Glutamatergic neuron (in vitro differentiated cells): Measurements from ENCODE around the gene MSI2. TPM values are rescaled to one million over a fixed set of nuclear protein-coding genes. Genes with fewer than 3 reads are reported as not detected.

Source experiments
- DNase-seq: peaks from one replicate; pipeline ENCODE4 v3.0.0; 2022
- H3K27ac Mint-ChIP-seq: one replicate; pipeline ENCODE4 v1.8.0; 2020; ENCODE audit warnings: mild to moderate bottlenecking, mixed read lengths, inconsistent platforms; ENCODE audit not compliant: unreplicated experiment
- H3K27me3 Mint-ChIP-seq: one replicate; pipeline ENCODE4 v1.8.0; 2020; ENCODE audit warnings: mild to moderate bottlenecking, moderate library complexity, mixed read lengths, inconsistent platforms; ENCODE audit not compliant: unreplicated experiment
- H3K36me3 Mint-ChIP-seq: one replicate; pipeline ENCODE4 v1.8.0; 2020; ENCODE audit warnings: mild to moderate bottlenecking, mixed read lengths, inconsistent platforms; ENCODE audit not compliant: unreplicated experiment
- H3K4me1 Mint-ChIP-seq: one replicate; pipeline ENCODE4 v1.8.0; 2020; ENCODE audit warnings: mild to moderate bottlenecking, low read depth, mixed read lengths, inconsistent platforms; ENCODE audit not compliant: unreplicated experiment
- H3K4me3 Mint-ChIP-seq: one replicate; pipeline ENCODE4 v1.8.0; 2020; ENCODE audit warnings: mild to moderate bottlenecking, mixed read lengths, inconsistent platforms; ENCODE audit not compliant: unreplicated experiment
- H3K9me3 Mint-ChIP-seq: one replicate; pipeline ENCODE4 v1.8.0; 2020; ENCODE audit warnings: mild to moderate bottlenecking, moderate library complexity, mixed read lengths, inconsistent platforms; ENCODE audit not compliant: unreplicated experiment
- total RNA-seq: library from RNA; stranded (reverse); fragmentation: NEBNext Ultra II Directional; extraction: Animal tissue kit (Norgen Biotek cat#: 25700); gene quantifications from one replicate; pipeline ENCODE4 v1.2.1, GENCODE V29; 2021; ENCODE audit not compliant: unreplicated experiment
- TF ChIP-seq, protein P1 (sequence below): fragments of 200-600 bp; sonication (generic); IDR thresholded peaks from one replicate; pipeline ENCODE4 v1.5.0; 2021; ENCODE audit not compliant: partially characterized antibody, unreplicated experiment

Gene MSI2
- total RNA-seq, 1 donor from 2014 or later: 141 TPM

DNA sequence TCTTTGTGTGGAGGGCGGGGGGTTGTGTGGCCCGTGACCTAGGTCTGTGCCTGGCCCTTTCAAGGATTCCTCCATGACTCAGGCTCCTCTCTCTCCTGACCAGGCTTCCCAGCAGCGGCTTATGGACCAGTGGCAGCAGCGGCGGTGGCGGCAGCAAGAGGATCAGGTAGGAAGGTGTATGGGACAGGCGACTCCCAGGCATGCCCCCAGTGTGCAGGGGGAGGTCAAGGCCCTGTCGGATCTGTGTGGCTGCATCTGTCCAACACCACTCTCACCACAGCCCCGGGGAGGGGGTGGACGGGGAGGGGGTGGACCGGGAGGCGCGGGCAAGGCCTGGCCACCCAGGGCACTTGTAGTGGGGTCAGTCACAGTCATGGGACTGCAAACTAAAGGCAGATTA lies 395.7 kb downstream of the MSI2 start:
- peaks cover 15% of the 10 kb centered on the region for H3K9me3 Mint-ChIP-seq
- no peak overlapping the region for H3K27ac Mint-ChIP-seq
- TF ChIP-seq, protein P1, sequence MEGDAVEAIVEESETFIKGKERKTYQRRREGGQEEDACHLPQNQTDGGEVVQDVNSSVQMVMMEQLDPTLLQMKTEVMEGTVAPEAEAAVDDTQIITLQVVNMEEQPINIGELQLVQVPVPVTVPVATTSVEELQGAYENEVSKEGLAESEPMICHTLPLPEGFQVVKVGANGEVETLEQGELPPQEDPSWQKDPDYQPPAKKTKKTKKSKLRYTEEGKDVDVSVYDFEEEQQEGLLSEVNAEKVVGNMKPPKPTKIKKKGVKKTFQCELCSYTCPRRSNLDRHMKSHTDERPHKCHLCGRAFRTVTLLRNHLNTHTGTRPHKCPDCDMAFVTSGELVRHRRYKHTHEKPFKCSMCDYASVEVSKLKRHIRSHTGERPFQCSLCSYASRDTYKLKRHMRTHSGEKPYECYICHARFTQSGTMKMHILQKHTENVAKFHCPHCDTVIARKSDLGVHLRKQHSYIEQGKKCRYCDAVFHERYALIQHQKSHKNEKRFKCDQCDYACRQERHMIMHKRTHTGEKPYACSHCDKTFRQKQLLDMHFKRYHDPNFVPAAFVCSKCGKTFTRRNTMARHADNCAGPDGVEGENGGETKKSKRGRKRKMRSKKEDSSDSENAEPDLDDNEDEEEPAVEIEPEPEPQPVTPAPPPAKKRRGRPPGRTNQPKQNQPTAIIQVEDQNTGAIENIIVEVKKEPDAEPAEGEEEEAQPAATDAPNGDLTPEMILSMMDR: no peak

DNA sequence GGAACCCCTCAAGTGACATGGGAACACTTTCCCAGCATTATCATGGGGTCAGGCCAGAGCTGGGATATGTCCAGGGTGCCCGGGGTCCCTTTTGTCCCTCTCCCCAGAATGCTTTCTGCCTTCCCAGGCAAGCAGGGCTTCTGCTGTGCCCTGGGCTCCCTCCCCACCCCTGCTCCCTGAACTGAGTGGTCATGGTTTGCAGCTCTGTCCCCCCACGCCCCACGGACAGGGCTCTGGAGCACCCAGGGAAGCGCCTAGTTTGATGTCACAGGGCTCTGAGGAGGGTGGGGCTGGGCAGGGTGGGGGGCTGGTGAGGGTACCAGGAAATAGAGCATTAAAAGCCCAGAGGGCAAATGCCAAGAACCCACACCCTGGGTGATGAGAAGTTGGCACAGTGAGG lies 396.5 kb downstream of the MSI2 start:
- TF ChIP-seq, protein P1: no peak
- Mint-ChIP-seq H3K4me1 (peaks cover 25% of the 10 kb centered on the region), H3K27me3 (peaks cover 10% of the 10 kb centered on the region), H3K27ac (no peak overlapping the region), H3K9me3 (peaks cover 15% of the 10 kb centered on the region), H3K4me3 (no peak overlapping the region), H3K36me3 (peaks cover 6% of the 10 kb centered on the region)
- DNase-seq: no peak

More for the DNA sequence above, 395.7 kb downstream of the MSI2 start:
- no peak for DNase-seq
- no peak overlapping the region for H3K4me3 Mint-ChIP-seq
- peaks cover 10% of the 10 kb centered on the region for H3K27me3 Mint-ChIP-seq
- peaks cover 6% of the 10 kb centered on the region for H3K36me3 Mint-ChIP-seq
- peaks cover 19% of the 10 kb centered on the region for H3K4me1 Mint-ChIP-seq

DNA sequence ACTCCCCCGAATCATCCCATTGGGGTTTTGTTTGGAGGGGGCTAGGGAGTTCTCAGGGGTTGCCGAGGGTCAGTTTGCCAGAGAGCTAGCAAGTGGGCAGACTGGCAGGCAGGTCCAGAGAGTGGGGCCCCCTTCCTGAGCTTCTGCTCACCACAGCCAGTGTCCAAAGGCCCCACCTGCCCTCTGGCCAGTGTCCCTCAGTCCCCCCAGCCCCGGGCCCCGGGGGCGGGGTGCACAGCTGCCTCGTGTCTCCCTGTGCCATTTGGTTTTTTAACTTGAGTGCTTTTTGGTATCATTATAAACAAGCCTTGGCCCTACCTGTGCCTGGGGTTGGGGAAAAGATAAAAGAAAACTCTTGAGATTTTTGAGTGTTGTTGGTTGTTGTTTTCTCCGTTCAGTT lies 397.0 kb downstream of the MSI2 start:
- peaks cover 6% of the 10 kb centered on the region for H3K36me3 Mint-ChIP-seq
- no peak overlapping the region for H3K4me3 Mint-ChIP-seq
- TF ChIP-seq, protein P1: no peak
- peaks cover 28% of the 10 kb centered on the region for H3K4me1 Mint-ChIP-seq
- DNase-seq: no peak
- H3K9me3 Mint-ChIP-seq: peaks cover 15% of the 10 kb centered on the region
- H3K27me3 Mint-ChIP-seq: peaks cover 10% of the 10 kb centered on the region
- no peak overlapping the region for H3K27ac Mint-ChIP-seq

DNA sequence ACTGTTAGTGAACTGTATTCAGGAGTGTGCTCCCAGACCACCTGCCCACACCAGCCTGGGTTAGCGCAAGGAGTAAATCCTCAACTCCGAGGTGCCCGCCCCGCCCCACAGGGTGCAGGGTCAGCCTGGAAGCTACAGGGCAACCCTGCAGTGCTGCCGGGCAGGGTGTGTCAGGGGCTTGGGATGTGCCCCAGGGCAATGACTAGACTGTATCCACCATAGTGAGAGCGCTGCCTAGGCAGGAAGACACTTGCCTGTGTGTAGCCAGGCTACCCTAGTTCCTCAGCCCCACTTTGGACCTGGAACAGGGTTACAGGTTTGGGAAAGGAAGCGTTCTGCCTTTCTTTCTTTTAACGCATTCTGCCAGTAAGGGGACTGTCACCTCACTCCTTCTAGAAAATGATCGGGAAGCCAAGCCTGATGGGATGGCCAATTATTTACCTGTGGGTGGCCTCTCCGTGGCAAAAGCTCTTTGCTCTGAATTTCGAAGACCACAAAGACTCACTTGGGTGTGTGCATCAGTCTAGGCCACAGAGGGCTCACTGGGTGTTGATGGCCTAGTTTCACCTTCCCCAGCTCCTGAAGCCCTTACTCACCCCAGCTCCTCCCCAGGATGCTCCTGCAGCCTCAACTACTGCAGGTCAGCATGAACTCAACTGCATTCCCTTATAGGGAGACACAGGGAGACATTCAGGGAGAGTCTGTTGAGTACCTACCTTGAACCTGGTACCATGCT lies 397.9 kb downstream of the MSI2 start:
- Mint-ChIP-seq H3K4me3 (no peak overlapping the region), H3K9me3 (peaks cover 17% of the 10 kb centered on the region), H3K4me1 (peaks cover 28% of the 10 kb centered on the region), H3K27ac (peak overlapping the region; percentile 22), H3K27me3 (peaks cover 10% of the 10 kb centered on the region), H3K36me3 (peaks cover 6% of the 10 kb centered on the region)
- no peak for DNase-seq
- TF ChIP-seq, protein P1: no peak

DNA sequence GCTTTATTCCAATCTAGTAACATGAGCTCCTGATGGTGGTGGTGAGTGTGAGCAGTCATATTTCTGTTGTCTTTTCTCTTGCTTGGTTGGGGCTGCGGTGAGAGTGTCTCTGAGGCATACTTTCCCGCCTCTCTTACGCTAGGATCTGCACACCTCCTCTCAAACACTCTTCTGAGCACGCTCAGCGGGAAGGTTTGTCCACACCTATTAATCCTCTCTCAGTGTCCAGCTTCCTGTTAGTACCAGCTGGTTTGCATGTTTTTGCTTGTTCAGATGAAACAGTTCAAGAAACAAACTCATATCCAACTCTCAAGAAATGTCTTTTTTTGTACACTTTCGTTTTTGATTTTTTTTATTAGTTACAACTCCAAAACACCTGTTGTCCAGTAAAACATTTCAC lies 399.2 kb downstream of the MSI2 start:
- no peak overlapping the region for H3K27ac Mint-ChIP-seq
- peaks cover 19% of the 10 kb centered on the region for H3K9me3 Mint-ChIP-seq
- peaks cover 28% of the 10 kb centered on the region for H3K4me1 Mint-ChIP-seq
- H3K36me3 Mint-ChIP-seq: peaks cover 6% of the 10 kb centered on the region
- no peak overlapping the region for H3K4me3 Mint-ChIP-seq
- TF ChIP-seq, protein P1: no peak
- DNase-seq: no peak
- peaks cover 13% of the 10 kb centered on the region for H3K27me3 Mint-ChIP-seq
